GM19324 (cell line): ENCODE results near the gene HDDC3.

Experiments
- ATAC-seq: cut with Tn5 transposase; IDR thresholded peaks from one replicate; pipeline ENCODE4 v1.9.1; 2021; ENCODE audit warnings: mild to moderate bottlenecking, moderate library complexity; ENCODE audit not compliant: unreplicated experiment, low FRiP score

The HDDC3 gene

DNA sequence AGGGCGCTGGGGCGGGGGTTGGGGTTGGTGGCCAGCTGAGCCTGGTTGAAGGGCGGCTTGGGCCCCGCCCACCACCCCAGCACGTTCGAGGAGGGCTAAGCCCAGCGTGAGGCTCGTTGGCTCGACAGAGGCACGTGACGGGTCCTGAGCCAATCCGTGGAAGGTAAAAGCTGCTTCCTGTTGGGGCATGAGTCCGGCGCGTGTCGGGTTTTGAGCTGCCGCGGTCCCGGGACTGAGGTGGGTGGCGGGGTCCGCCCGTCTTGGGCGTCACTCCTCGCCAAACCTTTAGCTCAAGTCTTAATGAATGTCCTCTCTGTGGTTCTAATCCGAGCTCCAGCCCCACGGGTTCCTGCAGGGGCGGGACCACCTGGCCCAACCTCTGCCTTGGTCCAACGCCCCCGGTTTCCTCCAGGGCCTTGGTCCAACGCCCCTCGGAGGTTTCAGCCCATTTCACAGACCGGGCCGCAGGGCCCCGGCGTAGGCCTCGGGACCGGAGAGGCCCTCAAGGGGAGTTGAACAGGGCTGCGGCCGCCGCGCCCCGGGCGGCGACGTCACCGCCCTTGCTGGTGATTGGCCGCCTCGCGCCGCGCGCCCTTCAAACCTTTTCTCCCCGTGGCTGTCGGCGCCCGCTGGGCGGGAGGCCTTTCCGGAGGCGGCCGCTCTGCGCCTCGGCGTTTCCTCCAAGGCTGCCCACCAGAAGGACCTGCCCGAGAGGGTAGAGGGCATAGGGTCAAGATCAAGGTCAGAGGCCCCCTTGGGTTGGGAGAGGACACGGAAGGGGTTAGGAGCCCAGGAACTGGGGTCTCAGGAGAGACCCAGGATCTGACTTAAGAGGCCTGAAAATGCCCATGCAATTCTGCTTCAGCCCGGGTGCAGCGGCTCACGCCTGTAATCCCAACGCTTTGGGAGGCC lies 22.6 kb upstream of the HDDC3 start, which contains the start of gene RCCD1:
Gene RCCD1, plus strand, starts transcription at position 173 of the 912 bp plus-strand sequence. CDS start 1,851 bp downstream, outside the sequence.
- peak; percentile 93 for ATAC-seq

DNA sequence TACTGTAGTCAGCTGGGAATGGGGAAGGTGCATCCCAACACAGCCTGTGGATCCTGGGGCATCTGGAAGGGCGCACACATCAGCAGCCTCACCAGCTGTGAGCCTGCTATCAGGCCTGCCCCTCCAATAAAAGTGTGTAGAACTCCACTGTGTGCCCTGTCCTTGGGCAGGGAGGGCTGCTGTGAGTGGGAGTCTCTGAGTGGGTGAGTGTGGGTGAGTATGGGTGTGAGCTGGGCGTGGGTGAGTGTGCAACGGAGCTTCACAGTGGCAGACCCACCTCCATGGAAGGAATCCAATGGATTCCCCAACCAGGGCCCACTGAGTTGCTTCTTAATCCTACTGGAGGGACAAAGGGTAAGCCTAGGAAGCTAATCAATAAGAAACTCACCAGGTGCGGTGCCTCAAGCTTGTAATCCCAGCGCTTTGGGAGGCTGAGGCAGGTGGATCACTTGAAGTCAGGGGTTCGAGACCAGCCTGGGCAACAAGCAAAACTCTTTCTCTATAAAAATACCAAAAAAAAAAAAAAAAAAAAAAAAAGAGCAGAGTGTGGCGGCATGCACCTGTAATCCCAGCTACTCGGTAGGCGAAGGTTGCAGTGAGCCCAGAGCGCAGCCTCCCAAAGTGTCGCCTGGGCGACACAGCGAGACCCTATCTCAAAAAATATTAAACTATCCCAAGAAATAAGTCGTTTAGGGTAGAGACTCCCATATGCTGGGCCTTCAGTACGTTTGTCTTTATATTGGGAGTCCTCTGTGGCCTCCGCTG lies 21.8 kb upstream of the HDDC3 start:
- no peak for ATAC-seq

DNA sequence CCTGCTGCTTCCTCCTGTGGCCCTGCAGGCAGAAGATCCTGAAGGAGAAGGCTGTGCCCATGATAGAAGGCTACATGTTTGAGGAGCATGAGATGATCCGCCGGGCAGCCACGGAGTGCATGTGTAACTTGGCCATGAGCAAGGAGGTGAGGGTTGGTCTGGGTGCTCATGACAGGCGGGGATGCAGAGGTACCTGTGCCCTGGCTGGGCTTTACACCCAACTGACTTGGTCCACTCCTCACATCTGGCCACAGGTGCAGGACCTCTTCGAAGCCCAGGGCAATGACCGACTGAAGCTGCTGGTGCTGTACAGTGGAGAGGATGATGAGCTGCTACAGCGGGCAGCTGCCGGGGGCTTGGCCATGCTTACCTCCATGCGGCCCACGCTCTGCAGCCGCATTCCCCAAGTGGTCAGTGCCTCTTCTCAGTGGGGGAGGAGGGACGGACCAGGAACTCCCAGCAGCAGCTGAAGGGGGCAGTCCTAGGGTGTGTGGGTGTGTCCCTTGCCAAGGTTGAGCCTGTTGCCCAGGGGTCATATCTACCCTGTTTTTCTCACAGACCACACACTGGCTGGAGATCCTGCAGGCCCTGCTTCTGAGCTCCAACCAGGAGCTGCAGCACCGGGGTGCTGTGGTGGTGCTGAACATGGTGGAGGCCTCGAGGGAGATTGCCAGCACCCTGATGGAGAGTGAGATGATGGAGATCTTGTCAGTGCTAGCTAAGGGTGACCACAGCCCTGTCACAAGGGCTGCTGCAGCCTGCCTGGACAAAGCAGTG lies 20.7 kb upstream of the HDDC3 start:
- no peak for ATAC-seq

DNA sequence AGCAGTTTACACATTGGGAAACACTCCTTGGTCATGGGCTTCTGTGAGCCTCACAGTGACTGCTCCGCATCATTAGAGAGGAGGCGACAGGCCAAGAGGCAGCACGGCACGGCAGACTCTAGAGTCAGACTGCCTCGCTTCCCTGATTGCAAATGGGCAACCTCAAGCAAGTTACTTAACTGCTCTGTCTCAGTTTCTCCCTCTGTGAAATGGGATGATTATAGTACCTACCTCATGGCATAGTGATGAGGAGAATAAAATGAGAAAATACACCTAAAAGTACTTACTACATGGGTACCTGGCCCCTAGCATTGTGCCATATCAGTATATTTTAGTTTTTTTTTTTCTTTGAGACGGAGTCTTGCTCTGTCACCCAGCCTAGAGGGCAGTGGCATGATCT lies 18.3 kb upstream of the HDDC3 start:
- ATAC-seq, result no peak

DNA sequence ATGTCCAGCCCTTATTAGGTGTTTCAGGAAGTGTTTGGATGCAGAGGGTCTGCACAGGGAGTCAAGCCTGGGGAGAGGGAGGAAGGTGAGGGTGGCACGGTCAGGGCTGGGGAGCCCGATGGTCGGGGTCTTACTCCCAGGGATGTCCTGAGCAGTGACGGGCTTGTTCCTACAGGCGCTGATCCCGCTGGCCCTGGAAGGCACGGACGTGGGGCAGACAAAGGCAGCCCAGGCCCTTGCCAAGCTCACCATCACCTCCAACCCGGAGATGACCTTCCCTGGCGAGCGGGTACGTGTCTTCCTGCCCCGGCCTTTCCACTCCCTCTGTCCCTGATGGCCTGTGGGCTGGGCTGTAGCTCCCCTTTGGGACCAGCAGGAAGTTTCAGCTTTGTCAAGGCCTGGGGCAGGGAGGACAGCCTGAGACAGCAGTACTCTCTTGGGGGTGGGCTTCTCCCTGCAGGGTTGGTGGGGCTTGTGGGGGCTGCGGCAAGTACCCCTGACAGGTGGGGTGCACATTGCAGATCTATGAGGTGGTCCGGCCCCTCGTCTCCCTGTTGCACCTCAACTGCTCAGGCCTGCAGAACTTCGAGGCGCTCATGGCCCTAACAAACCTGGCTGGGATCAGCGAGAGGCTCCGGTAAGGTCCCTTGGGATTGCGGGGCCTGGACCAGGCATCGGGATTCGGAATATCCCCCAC lies 17.8 kb upstream of the HDDC3 start:
- ATAC-seq, result no peak

DNA sequence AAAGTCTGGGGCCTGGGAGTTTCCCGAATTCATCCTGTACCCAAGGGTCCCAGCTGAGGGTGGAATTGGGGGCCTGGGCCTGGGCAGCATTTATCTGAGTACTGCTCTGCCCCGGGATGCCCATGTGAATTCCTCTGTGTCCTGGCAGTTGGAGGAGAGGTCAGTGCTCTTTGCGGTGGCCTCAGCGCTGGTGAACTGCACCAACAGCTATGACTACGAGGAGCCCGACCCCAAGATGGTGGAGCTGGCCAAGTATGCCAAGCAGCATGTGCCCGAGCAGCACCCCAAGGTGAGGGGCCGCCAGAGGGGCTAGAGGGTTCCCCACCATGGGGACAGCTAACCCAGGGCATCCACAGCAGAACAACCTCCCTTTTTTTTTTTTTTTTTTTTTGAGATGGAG lies 16.2 kb upstream of the HDDC3 start:
- no peak for ATAC-seq

DNA sequence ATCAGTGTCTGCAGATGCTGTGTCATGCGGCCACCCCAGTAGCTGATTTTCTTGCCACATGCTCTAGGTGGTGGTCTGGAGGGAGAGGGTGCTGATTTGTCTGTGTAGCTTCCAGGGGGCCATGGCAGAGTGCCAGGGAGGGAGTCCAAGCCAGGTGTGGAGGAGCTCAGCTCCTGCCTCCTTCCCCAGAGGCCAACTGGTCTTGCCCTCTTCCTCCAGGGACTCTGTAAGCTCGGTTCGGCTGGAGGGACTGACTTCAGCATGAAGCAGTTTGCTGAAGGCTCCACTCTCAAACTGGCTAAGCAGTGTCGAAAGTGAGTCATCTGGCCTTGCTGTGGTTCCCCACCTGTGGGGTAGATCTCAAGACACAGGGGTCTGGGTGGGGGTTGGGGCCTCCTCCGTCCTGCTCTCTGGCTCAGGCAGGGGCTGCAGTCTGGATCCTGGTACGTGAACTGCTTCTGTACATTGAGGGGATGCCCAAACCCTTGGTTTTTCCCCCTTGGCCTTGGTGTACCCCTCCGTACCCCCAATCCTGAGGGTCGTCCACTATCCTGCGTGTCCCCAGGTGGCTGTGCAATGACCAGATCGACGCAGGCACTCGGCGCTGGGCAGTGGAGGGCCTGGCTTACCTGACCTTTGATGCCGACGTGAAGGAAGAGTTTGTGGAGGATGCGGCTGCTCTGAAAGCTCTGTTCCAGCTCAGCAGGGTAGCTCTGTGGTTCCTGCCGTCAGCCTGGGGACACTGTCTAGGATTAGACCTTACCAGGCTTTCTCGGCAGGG lies 15.4 kb upstream of the HDDC3 start:
- no peak for ATAC-seq

DNA sequence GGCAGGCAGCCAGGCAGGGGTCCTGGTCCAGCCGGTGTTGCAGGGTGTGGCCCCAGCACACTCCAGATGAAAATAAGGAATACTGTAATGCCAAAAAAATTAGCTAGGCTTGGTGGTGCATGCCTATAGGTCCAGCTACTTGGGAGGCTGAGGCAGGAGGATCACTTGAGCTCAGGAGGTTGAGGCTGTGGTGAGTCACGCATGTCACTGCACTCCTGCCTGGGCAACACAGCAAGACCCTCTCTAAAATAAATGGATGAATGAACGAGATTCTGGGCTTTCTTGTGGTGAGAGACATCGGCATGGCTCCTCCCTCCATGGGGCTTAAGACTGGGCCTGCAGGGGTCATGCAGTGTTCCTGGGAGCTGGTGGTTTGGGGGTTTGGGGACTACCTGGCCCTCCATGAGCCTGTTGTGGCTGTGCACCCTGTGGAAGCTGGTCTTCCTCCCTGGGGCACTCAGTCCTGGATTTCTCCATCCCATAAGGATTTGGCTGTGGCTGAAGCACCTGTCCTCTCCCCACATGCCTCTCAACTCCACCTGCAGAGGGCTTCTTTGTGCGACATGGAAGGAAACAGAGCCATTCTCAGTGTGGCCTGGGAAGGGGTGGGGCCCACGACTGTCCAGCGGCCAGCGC lies 14.7 kb upstream of the HDDC3 start:
- ATAC-seq, result no peak

DNA sequence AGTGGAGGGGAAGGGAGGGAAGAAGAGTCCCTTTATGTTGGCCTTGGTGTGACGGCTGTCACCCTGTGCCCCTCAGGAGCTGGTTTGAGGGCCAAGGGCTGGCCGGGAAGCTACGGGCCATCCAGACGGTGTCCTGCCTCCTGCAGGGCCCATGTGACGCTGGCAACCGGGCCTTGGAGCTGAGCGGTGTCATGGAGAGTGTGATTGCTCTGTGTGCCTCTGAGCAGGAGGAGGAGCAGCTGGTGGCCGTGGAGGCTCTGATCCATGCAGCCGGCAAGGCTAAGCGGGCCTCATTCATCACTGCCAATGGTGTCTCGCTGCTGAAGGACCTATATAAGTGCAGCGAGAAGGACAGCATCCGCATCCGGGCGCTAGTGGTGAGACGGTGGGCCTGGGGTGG lies 14.2 kb upstream of the HDDC3 start:
- no peak for ATAC-seq

DNA sequence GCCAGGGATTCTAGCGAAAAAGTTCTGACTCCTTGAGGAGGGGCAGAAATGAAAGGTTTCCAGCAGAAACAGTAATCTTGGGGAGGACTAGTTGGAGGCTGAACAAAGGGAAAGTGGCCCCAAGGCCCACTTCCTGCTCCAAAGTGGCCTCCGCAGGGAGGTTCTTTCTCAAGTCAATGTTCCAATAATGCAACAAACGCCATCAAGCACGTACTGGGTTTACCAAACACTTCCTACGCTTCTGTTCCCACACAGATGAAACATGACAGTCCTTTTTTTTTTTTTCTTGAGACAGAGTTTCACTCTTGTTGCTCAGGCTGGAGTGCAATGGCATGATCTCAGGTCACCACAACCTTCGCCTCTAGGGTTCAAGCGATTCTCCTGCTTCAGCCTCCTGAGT lies 12.7 kb upstream of the HDDC3 start:
- ATAC-seq, result no peak

DNA sequence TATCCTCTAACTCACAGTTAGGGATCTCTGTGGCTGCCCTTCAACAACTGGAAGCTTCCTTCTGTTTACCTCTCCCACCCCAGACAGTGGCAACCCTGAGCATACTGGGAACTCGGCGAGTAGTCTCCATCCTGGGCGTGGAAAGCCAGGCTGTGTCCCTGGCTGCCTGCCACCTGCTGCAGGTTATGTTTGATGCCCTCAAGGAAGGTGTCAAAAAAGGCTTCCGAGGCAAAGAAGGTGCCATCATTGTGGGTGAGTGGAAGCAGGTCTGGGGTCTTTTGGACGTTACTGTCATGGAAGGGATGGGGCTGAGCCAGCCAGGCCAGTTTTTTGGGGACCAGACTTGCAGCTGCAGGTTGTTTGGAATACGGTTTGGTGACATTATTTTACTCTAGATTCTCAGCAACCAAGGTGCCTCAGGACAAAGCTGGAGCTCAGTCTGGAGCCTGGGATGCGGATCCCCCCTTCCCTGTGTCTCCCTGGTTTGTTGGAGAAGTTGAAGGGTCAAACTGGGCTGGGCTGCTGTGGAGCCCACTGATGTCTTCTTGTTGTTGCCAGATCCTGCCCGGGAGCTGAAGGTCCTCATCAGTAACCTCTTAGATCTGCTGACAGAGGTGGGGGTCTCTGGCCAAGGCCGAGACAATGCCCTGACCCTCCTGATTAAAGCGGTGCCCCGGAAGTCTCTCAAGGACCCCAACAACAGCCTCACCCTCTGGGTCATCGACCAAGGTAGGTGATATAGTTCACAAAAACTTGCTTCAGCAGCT lies 10.2 kb upstream of the HDDC3 start:
- ATAC-seq, result no peak

DNA sequence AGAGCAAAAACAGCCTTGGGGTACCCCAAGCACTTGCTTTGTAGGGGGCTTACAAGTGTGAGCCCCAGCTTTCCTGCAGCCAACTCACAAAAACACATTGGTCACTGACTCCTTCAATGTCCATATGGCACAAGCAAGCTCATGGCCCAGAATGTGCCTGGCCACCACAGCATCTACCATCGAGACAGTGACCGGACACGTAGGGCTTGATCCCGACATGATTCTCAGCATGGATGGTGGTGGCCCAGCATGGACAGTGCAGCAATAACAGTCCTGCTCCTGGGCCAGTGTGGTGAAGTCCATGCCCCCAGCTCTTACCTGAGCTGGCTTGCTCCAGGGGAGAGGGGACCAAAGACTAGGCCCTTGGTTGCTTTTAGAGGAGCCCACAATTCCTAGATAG lies 8.7 kb upstream of the HDDC3 start:
- no peak for ATAC-seq

DNA sequence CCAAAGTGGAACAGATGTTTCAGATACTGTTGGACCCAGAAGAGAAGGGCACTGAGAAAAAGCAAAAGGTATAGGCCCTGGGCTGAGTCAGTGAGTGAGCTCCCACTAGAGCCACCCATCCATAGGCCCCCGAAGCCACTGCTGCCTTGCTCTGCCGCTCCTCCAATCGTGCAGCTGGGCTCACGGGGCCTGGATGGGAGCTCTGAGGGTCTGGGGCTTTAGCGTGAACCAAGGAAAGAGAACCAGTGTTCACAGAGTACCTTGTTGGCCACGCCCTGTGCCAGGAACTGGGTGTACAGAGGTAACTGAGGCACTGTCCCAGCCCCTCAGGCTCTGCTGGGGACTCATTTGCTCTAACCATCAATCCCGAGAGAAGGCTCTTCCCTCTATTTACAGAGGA lies 7.4 kb upstream of the HDDC3 start:
- no peak for ATAC-seq

DNA sequence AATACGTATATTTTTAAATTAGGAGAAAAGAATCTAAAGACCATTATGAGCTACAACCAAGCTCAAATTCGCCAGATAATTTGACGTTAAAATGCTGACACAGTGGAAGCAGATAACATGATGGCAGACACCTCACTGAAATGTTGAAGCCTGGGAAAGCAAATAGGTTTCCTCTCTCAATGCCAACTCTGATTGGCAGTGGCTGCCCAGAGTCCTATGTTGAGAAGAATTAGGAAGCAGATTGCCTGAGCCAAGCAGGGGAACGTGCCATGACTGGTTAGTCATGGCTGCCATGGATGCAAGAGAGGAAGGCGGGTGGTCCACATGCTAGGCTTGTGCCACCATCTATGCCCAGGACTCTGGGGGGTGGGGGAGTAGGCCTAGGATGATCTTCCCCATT lies 5.9 kb upstream of the HDDC3 start:
- ATAC-seq, result no peak

DNA sequence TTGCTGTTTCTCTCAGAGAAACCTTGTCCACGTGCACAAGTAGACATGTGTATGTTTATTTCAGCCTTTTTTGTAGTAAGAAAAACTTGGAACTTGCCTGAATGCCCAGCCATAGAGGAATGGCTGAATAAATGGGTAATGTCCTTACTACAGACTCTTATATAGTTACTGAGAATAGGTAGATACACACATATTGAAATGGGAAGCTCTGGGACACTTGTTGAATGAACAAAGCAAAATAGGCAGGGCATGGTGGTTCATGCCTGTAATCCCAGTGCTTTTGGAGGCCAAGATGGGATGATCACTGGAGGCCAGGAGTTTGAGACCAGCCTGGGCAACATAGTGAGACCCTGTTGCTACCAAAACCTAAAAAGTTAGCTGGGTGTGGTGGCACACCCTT lies 4.5 kb upstream of the HDDC3 start:
- no peak for ATAC-seq

DNA sequence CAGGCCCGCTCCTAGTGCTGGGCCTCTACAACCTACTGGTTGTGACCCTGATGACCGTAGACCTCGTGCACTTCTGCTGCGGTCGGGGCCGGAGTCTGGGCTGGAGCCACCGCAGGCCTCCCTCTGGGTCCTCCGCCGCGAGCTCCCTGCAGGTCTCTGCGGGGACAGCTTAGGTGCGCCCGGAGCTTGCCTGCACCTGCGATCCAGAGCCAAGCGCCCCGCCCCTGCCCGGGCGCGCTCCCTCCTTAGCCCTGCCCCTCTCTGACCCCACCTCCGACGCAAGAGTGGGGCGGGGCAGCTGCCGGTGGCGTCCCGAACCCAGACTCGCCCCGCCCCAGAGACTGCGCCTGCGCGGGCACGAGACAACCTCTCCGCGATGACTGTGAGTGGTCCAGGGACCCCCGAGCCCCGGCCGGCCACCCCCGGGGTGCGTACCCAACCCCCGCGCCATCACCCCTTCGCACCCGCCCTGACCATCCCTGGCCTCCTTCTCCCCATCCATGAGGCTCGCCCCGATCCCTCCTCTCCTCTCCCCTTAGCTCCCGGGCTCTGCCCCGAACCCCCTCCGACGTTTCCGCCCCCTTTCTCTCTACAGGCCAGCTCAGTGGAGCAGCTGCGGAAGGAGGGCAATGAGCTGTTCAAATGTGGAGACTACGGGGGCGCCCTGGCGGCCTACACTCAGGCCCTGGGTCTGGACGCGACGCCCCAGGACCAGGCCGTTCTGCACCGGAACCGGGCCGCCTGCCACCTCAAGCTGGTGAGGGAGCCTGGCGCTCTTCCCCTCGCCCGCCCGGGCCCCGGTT lies 2.8 kb upstream of the HDDC3 start, which contains the start of gene UNC45A:
Gene UNC45A, plus strand, starts transcription at position 337 of the 803 bp plus-strand sequence. Its CDS starts 40 bp downstream, at position 377.
- peak; percentile 61 for ATAC-seq

DNA sequence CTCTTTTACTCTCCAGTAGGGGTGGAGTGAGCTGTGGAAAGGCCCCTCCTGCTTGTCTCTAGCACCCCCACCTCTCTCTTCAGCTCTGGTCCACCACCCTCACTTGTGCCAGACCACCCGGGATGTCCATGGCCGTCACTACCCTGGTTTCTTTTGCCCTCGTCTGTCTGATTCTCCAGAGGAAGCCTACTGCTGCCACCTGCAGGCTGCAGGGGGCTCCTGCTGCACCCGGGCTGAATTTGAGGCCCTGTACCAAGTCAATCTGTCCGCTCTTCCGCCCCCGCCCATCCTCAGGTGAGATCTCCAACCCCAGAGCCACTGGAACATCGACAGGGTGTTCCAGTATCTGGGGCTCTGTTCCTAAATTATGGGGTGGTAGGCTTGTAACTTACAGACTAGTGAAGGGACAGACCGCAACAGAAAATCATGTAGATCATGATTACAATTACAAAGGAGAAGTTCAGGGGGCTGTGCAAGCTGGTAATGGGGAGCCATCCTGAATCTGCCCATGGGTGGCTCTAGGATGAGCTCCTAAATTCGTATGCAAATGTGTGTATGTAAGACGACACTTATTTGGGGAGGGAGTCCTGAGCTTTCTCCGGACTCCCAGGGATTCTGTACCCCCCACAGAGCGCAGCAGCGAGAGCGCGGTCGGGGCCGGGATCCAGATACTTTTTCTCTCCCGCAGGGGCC lies 2.1 kb upstream of the HDDC3 start:
- ATAC-seq, result no peak
